Hepatocyte (in vitro differentiated cells): ENCODE measurements around the gene MEAK7. TPM values are rescaled to one million over a fixed set of nuclear protein-coding genes. Genes with fewer than 3 reads are reported as not detected.

Experiments used
- DNase-seq: peaks from one replicate; pipeline ENCODE4 v3.0.0-alpha.2; 2016; ENCODE audit warnings: low spot score
- H2AFZ ChIP-seq: fragments of 200-600 bp; sonication (generic); 2 replicates; pipeline ENCODE4 v1.6.0; 2016; ENCODE audit warnings: antibody characterized with exemption, mild to moderate bottlenecking
- H3K27ac ChIP-seq: fragments of 200-600 bp; sonication (generic); 2 replicates; pipeline ENCODE4 v1.5.1; 2016; ENCODE audit warnings: mild to moderate bottlenecking
- H3K27me3 ChIP-seq: fragments of 200-600 bp; sonication (generic); 2 replicates; pipeline ENCODE4 v1.6.1; 2016
- H3K36me3 ChIP-seq: fragments of 200-600 bp; sonication (generic); replicated peaks from 2 replicates; pipeline ENCODE4 v1.5.1; 2016; ENCODE audit warnings: low read depth; ENCODE audit not compliant: insufficient read depth
- H3K4me1 ChIP-seq: fragments of 200-600 bp; sonication (generic); 2 replicates; pipeline ENCODE4 v1.5.1; 2016; ENCODE audit warnings: mild to moderate bottlenecking, moderate library complexity; ENCODE audit not compliant: insufficient read depth
- H3K4me2 ChIP-seq: fragments of 200-600 bp; sonication (generic); 2 replicates; pipeline ENCODE4 v1.6.0; 2016
- H3K4me3 ChIP-seq: fragments of 200-600 bp; sonication (generic); 2 replicates; pipeline ENCODE4 v1.5.1; 2016; ENCODE audit warnings: mild to moderate bottlenecking
- H3K79me2 ChIP-seq: fragments of 200-600 bp; sonication (generic); 2 replicates; pipeline ENCODE4 v1.6.0; 2017; ENCODE audit warnings: mild to moderate bottlenecking
- H3K9me2 ChIP-seq: fragments of 200-600 bp; sonication (generic); replicated peaks from 2 replicates; pipeline ENCODE4 v1.6.0; 2017; ENCODE audit warnings: mild to moderate bottlenecking; ENCODE audit not compliant: insufficient read depth
- H3K9me3 ChIP-seq: fragments of 200-600 bp; sonication (generic); 2 replicates; pipeline ENCODE4 v1.5.1; 2016; ENCODE audit warnings: low read depth, mild to moderate bottlenecking
- H4K20me1 ChIP-seq: fragments of 200-600 bp; sonication (generic); 2 replicates; pipeline ENCODE4 v1.6.0; 2016; ENCODE audit warnings: mild to moderate bottlenecking; ENCODE audit not compliant: insufficient read depth, poor library complexity, severe bottlenecking
- EZH2 ChIP-seq: fragments of 200-600 bp; sonication (generic); IDR thresholded peaks from 2 replicates; pipeline ENCODE4 v1.6.1; 2016; ENCODE audit warnings: antibody characterized with exemption, mild to moderate bottlenecking, borderline replicate concordance
- EZH2phosphoT487 ChIP-seq: fragments of 200-600 bp; sonication (generic); IDR thresholded peaks from one replicate; pipeline ENCODE4 v1.6.1; 2018; ENCODE audit warnings: antibody characterized with exemption, mild to moderate bottlenecking, low read depth, moderate library complexity; ENCODE audit not compliant: unreplicated experiment, severe bottlenecking
- WGBS: methylation state at CpG from one replicate; pipeline ENCODE4 v1.1.6; 2016; ENCODE audit warnings: low lambda C conversion rate; ENCODE audit errors: missing lambda C conversion rate; 5-methylcytosine and 5-hydroxymethylcytosine counted together
- polyA plus RNA-seq: library from polyadenylated mRNA; unstranded; fragments of >200 nt; fragmentation: Nextera tagmentation; extraction: Ambion mirVana; gene quantifications from 2 replicates; pipeline ENCODE4 v1.2.1, GENCODE V29; 2016
- total RNA-seq: library from RNA; depleted of rRNA; stranded (reverse); fragments of >200 nt; gene quantifications from 2 replicates; pipeline ENCODE4 v1.2.3, GENCODE V29; 2014
- TF ChIP-seq, protein P1 (sequence below): fragments of 200-600 bp; sonication (generic); IDR thresholded peaks from 2 replicates; pipeline ENCODE4 v1.5.1; 2016; ENCODE audit warnings: antibody characterized with exemption, mild to moderate bottlenecking; ENCODE audit not compliant: poor library complexity

MEAK7 gene
- total and polyA plus RNA-seq, 2 experiments from 2014 or later = 21.6 to 29.7 TPM

DNA sequence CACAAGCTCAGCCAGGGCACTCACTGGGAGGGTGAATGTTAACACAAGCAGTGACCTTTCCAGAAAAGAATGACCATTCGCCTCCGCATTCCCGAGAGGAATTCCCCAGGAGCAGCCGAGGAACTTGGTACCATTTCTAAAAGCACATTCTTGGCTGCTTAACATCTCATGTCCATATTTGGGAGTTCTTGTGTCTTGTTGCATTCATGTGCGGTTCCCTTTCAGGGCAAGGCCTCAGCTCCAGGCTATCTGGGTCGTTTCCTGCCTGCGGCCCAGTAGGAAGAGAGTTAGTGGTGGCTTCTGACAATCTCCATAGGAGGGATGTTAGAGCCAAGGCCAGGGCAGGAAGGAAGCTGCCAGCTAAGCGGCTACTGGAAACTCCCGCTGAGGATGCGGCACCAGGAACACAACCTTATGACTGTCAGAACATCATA, 27.8 kb upstream of the MEAK7 start:
- H3K9me3 ChIP-seq = no peaks in the 10 kb centered on the region
- WGBS = 36% methylated on average over 10 of the region's 10 CpGs
- peak overlapping the region; percentile 28 for H3K4me2 ChIP-seq
- TF ChIP-seq EZH2 = no peak
- TF ChIP-seq EZH2phosphoT487 = no peak
- TF ChIP-seq, protein P1, sequence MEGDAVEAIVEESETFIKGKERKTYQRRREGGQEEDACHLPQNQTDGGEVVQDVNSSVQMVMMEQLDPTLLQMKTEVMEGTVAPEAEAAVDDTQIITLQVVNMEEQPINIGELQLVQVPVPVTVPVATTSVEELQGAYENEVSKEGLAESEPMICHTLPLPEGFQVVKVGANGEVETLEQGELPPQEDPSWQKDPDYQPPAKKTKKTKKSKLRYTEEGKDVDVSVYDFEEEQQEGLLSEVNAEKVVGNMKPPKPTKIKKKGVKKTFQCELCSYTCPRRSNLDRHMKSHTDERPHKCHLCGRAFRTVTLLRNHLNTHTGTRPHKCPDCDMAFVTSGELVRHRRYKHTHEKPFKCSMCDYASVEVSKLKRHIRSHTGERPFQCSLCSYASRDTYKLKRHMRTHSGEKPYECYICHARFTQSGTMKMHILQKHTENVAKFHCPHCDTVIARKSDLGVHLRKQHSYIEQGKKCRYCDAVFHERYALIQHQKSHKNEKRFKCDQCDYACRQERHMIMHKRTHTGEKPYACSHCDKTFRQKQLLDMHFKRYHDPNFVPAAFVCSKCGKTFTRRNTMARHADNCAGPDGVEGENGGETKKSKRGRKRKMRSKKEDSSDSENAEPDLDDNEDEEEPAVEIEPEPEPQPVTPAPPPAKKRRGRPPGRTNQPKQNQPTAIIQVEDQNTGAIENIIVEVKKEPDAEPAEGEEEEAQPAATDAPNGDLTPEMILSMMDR = no peak
- DNase-seq = peak; percentile 54
- H2AFZ ChIP-seq = no peak overlapping the region
- H4K20me1 ChIP-seq = no peaks in the 10 kb centered on the region
- peaks cover 7% of the 10 kb centered on the region for H3K4me1 ChIP-seq
- H3K79me2 ChIP-seq = no peaks in the 10 kb centered on the region
- no peaks in the 10 kb centered on the region for H3K36me3 ChIP-seq
- no peak overlapping the region for H3K4me3 ChIP-seq
- no peaks in the 10 kb centered on the region for H3K9me2 ChIP-seq
- H3K27ac ChIP-seq = peak overlapping the region; percentile 75
- H3K27me3 ChIP-seq = no peaks in the 10 kb centered on the region

DNA sequence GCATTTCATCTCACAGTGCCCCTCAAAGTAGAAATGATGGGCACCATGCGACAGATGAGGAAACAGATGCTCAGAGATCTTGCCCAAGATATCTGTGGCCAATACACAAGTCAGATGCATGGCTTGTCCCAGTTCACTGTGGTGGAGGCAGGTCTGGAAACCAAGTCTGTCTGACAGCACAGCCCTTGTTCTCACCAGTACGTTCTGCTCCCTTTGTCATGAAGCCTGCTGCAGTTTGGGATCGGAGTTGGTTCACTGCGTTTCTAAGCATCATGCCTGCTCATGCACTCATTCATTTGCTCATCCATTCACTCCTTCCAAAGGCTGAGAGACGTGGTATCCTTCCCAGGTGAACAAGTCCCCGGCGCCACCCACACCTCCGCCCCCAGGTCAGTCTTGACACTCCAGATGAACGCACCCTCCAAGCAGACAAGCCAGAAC, 27.2 kb upstream of the MEAK7 start:
- peaks cover 13% of the 10 kb centered on the region for H3K4me1 ChIP-seq
- H3K4me3 ChIP-seq = no peak overlapping the region
- no peak overlapping the region for H2AFZ ChIP-seq
- H3K36me3 ChIP-seq = no peaks in the 10 kb centered on the region
- 75% methylated on average over 9 of the region's 9 CpGs for WGBS
- TF ChIP-seq EZH2phosphoT487 = no peak
- TF ChIP-seq, protein P1 = no peak
- TF ChIP-seq EZH2 = no peak
- peak overlapping the region; percentile 19 for H3K27ac ChIP-seq
- H4K20me1 ChIP-seq = no peaks in the 10 kb centered on the region
- H3K27me3 ChIP-seq = no peaks in the 10 kb centered on the region
- no peaks in the 10 kb centered on the region for H3K79me2 ChIP-seq
- H3K9me3 ChIP-seq = no peaks in the 10 kb centered on the region
- H3K4me2 ChIP-seq = no peak overlapping the region
- no peak for DNase-seq
- H3K9me2 ChIP-seq = no peaks in the 10 kb centered on the region

DNA sequence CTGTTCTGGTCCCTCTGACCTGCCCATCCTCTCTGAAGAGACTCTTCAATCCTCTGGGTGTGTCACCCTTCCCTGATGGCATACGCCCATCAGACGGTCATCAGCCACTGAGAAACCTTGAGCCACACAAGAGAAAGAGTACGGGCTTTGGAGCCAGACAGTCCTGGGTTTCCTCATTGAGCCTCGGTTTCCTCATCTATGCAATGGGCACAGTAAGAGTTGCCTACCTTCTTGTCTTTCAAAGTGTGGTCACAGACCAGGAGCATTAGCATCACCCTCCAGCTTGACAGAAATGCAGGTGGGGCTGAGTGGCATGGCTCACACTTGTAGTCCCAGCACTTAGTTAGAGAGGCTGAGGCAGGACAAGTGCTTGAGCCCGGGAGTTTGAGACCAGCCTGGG, 26.1 kb upstream of the MEAK7 start:
- Histone ChIP-seq H3K4me2 (no peak overlapping the region), H4K20me1 (no peaks in the 10 kb centered on the region), H3K27ac (no peak overlapping the region), H3K79me2 (no peaks in the 10 kb centered on the region), H3K27me3 (no peaks in the 10 kb centered on the region), H3K36me3 (no peaks in the 10 kb centered on the region), H3K4me1 (peaks cover 13% of the 10 kb centered on the region), H3K4me3 (no peak overlapping the region), H3K9me2 (no peaks in the 10 kb centered on the region), H2AFZ (no peak overlapping the region), H3K9me3 (no peaks in the 10 kb centered on the region)
- DNase-seq = no peak
- TF ChIP-seq, protein P1 = no peak
- no peak for TF ChIP-seq EZH2phosphoT487
- TF ChIP-seq EZH2 = no peak
- WGBS = 93% methylated on average over 5 of the region's 5 CpGs

DNA sequence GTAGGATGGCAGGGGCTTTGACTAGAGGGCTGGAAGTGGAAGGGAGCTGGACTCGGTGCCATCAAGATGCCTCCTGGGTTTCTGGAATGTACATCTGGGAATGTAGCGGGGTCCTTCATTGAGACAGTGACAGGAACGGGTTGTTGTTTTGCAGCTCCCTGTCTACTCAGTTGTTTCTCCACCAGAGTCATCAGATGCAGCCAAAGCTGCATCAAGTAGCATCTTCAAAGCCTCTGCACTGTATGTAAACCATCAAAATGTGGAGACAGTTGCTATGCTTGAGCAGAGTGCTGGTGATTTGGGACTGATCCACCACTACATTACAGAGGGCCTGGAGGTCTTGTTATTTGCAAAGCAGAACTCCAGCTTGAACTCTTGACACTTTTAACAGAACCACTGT, 25.1 kb upstream of the MEAK7 start:
- peaks cover 13% of the 10 kb centered on the region for H3K4me1 ChIP-seq
- no peak overlapping the region for H2AFZ ChIP-seq
- H3K36me3 ChIP-seq = no peaks in the 10 kb centered on the region
- H3K9me2 ChIP-seq = no peaks in the 10 kb centered on the region
- 94% methylated on average over 3 of the region's 3 CpGs for WGBS
- no peaks in the 10 kb centered on the region for H3K9me3 ChIP-seq
- no peak overlapping the region for H3K4me2 ChIP-seq
- no peak for DNase-seq
- no peaks in the 10 kb centered on the region for H3K79me2 ChIP-seq
- no peaks in the 10 kb centered on the region for H4K20me1 ChIP-seq
- H3K27me3 ChIP-seq = no peaks in the 10 kb centered on the region
- TF ChIP-seq EZH2phosphoT487 (no peak), EZH2 (no peak)
- TF ChIP-seq, protein P1 = no peak
- H3K27ac ChIP-seq = no peak overlapping the region
- no peak overlapping the region for H3K4me3 ChIP-seq
